ENCODE data around the gene H6PD. TPM values are rescaled to one million over a fixed set of nuclear protein-coding genes. Genes with fewer than 3 reads are reported as not detected.

H6PD gene
- total RNA-seq, 2 experiments from 2014 or later: 12.9 to 13.2 TPM

DNA sequence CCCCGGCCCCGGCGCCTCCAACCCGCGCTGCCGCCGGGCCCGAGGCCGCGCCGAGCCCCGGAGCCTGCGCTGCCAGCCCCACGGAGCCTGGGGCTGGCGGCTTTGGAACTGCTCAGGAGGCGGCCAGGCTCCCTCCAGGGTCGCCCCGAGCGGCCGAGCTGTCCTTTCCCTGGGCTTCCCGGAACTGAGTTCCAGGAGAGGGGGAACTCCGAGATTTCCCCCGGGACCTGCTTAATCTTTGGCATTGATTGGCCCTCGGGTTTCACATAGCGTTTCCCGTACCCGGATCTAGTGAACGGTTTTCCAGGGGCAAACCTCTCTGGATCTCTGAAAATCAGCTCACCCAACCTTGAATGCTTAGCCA lies 504 bp downstream of the H6PD start:
- Mint-ChIP-seq H3K36me3 (ENCODE audit: low read depth) (peaks cover 10% of the 10 kb centered on the region), H3K4me1 (peaks cover 45% of the 10 kb centered on the region), H3K27me3 (no peaks in the 10 kb centered on the region), H3K27ac (peak overlapping the region; percentile 79), H3K9me3 (no peaks in the 10 kb centered on the region), H3K4me3 (peak overlapping the region; percentile 82)
- ChIA-PET POLR2A (interaction anchor here (0.6 to 4.1 kb wide), 8 partner anchors 10 to 192 kb away, joined by 3 to 39 read pairs (median 4); partner anchors contain the start of gene GPR157), CTCF (interaction anchor here (0.7 to 3.5 kb wide), 21 partner anchors 8 to 319 kb away, joined by 3 to 21 read pairs (median 5); no protein-coding TSS in a partner anchor)
- DNase-seq: no peak

DNA sequence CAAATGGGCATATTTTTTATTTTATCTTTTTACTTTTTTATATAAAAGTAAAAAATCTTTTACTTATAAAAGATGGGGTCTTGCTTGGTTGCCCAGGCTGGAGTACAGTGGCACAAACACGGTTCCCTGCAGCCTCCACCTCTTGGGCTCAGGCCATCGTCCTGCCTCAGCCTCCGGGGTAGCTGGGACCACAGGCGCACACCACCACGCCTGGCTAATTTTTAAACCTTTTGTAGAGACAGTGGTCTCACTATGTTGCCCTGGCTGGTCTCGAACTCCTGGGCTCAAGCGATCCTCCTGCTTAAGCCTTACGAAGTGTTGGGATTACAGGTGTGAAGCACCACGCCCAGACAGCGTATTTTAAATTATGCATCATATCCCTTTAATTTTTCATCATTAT lies 986 bp downstream of the H6PD start:
- Mint-ChIP-seq H3K36me3 (ENCODE audit: low read depth) (peaks cover 10% of the 10 kb centered on the region), H3K27ac (peak overlapping the region; percentile 79), H3K27me3 (no peaks in the 10 kb centered on the region), H3K4me1 (peaks cover 50% of the 10 kb centered on the region), H3K4me3 (peak overlapping the region; percentile 82), H3K9me3 (no peaks in the 10 kb centered on the region)
- POLR2A ChIA-PET: interaction anchor here (0.6 to 4.1 kb wide), 5 partner anchors 9 to 175 kb away, joined by 3 to 39 read pairs (median 3); no protein-coding TSS in a partner anchor
- CTCF ChIA-PET: interaction anchor here (0.6 to 3.5 kb wide), 4 partner anchors 9 to 174 kb away, joined by 3 to 17 read pairs (median 4); no protein-coding TSS in a partner anchor
- no peak for DNase-seq

DNA sequence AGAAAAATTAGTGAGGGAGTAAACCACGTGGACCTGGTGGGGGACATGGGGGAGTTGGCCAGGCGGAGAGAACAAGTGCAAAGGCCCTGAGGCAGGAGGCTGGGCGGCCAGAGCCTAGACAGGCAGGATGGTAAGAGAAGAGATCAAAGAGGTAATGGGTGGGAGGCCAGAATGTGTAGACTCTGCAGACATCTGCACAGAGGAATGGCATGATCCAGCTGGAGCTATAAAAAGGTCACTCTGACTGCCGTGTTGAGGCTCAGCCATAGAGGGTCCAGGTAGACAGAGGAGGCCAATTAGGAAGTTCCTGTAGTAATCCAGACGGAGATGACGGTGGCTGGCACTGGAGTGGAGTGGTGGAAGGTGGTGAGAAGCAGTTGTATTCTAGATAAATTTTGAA lies 3.6 kb downstream of the H6PD start:
- no peak overlapping the region for H3K4me3 Mint-ChIP-seq
- H3K9me3 Mint-ChIP-seq: no peaks in the 10 kb centered on the region
- no peak overlapping the region for H3K27ac Mint-ChIP-seq
- ChIA-PET POLR2A (no interaction called here), CTCF (interaction anchor here (1.5 to 2.0 kb wide), 2 partner anchors 127 to 255 kb away, joined by 3 to 5 read pairs; no protein-coding TSS in a partner anchor)
- H3K4me1 Mint-ChIP-seq: peaks cover 52% of the 10 kb centered on the region
- peaks cover 10% of the 10 kb centered on the region for H3K36me3 Mint-ChIP-seq (ENCODE audit: low read depth)
- no peak for DNase-seq
- H3K27me3 Mint-ChIP-seq: no peaks in the 10 kb centered on the region

DNA sequence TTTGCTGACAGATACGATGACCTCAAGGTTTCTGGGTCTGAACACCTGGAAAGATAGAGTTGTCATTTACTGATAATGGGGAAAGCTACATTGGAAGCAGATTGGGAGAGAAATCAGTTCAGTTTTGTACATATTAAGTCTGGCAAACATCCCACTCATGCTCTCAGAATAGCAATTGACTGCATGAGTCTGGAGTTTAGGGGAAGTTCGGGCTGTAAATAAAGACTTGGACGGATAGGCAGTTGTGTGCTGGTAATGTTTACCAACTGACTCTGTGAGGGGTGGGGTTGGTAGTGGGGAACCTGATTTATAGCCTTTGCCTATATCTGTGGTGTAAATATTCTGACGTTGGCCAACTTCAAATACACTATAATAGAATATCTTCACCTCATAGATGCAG lies 4.0 kb downstream of the H6PD start:
- POLR2A ChIA-PET: no interaction called here
- no peak for DNase-seq
- no peak overlapping the region for H3K27ac Mint-ChIP-seq
- no peaks in the 10 kb centered on the region for H3K27me3 Mint-ChIP-seq
- no peak overlapping the region for H3K4me3 Mint-ChIP-seq
- peaks cover 55% of the 10 kb centered on the region for H3K4me1 Mint-ChIP-seq
- CTCF ChIA-PET: interaction anchor here (2.0 to 3.1 kb wide), 2 partner anchors 12 to 128 kb away, joined by 5 to 12 read pairs; no protein-coding TSS in a partner anchor
- peaks cover 10% of the 10 kb centered on the region for H3K36me3 Mint-ChIP-seq (ENCODE audit: low read depth)
- no peaks in the 10 kb centered on the region for H3K9me3 Mint-ChIP-seq

DNA sequence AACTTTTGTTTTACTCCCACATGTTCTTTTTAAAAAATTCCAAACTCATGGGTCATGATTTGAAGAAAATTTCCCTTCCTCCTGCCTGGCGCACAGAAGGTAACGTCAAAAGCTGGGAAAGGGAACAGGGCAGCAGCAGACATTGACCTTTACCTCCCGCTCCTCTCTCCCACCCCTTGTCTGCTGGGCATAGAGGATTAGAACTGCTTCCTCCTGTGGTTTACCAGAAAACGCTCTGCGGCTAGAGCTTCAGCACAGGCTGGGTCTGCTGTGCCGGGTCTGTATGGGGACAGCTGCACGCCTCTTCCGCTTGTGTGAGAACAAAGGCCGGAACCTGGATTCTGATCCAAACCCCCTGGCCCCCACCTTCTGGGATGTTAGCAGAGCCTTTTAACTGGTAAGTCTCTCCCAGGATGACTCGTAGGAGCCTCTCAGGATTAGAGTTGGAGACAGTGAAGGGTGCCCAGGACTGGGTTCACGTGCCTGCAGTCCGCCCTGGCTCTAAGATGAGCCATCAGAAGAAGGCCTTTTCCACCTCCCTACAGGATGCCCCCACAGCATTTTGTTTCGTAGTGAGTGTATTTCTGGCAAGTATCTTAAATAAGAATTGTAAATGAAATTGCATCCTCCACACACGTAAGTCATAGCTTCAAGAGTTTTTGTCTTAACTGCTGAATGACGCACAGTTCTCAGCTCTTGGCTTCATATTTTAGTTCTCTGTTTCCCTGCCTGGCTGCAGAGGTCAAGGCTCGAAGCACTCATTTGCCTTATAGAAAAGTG lies 5.2 kb downstream of the H6PD start:
- peaks cover 61% of the 10 kb centered on the region for H3K4me1 Mint-ChIP-seq
- H3K9me3 Mint-ChIP-seq: no peaks in the 10 kb centered on the region
- no peaks in the 10 kb centered on the region for H3K27me3 Mint-ChIP-seq
- peaks cover 10% of the 10 kb centered on the region for H3K36me3 Mint-ChIP-seq (ENCODE audit: low read depth)
- ChIA-PET POLR2A (interaction anchor here (0.6 to 1.5 kb wide), 4 partner anchors 8 to 368 kb away, joined by 3 to 4 read pairs (median 3); no protein-coding TSS in a partner anchor), CTCF (interaction anchor here (1.0 to 3.1 kb wide), 4 partner anchors 10 to 129 kb away, joined by 4 to 12 read pairs (median 4); no protein-coding TSS in a partner anchor)
- peak overlapping the region; percentile 43 for H3K4me3 Mint-ChIP-seq
- peak; percentile 77 for DNase-seq
- peak overlapping the region; percentile 65 for H3K27ac Mint-ChIP-seq

DNA sequence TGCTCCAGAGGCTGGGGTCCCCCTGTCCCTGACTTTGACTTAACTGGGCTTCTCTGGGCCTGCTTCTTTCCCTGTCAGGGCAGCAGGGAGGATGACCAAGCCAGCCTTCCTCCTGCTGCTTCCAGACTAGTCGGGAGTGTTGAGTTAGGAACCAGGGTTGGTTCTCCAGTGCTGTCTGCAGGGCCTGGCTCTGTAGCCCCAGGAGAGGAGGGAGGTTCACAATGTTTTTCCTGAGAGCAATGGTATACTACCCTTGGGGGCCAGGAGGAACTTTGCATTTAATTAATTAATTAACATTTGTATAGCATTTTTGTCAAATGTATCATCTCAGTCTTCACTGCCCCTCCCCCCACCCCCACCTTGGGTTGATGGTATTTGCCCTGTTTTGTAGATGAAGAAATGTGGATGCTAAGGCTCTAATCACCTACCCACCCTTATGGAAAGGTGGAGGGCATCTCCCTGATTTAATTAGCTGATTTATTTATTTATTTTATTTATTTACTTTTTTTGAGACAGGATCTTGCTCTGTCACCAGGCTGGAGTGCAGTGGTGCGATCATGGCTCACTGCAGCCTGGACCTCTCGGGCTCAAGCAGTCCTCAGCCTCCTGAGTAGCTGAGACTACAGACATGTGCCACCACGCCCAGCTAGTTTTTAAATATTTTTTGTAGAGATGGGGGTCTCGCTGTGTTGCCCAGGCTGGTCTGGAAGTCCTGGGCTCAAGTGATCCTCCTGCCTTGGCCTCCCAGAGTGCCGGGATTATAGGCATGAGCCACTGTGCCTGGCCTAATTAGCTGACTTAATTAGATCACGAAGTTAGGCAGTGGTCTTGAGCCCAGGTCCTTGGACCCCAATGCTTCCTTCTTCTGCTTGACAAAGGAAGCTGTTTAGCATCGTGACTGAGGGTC lies 6.6 kb downstream of the H6PD start:
- peaks cover 10% of the 10 kb centered on the region for H3K36me3 Mint-ChIP-seq (ENCODE audit: low read depth)
- H3K27ac Mint-ChIP-seq: no peak overlapping the region
- no peaks in the 10 kb centered on the region for H3K27me3 Mint-ChIP-seq
- H3K4me1 Mint-ChIP-seq: peaks cover 62% of the 10 kb centered on the region
- ChIA-PET POLR2A (no interaction called here), CTCF (interaction anchor here (3.1 kb wide), 1 partner anchor 9 kb away, joined by 12 read pairs; no protein-coding TSS in a partner anchor)
- no peak overlapping the region for H3K4me3 Mint-ChIP-seq
- DNase-seq: no peak
- H3K9me3 Mint-ChIP-seq: no peaks in the 10 kb centered on the region

DNA sequence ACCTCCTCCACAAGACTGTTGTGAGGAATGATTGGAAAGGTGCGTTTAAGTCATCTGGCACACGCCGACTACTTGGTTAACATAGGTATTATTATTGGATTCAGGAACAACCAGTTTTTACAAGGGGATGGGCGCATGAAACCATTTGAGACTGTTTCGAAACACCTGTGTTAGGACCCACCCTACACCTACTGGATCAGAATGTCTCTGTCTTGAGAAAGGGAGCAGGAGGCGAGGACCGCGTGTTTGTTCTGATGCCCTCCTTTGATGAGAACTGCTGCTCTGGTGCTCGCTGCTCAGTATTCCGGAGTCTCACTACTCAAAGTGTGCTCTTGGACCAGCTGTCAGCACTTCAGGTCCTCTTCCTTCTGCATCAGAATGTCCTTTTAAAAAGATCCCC lies 7.3 kb downstream of the H6PD start:
- H3K36me3 Mint-ChIP-seq (ENCODE audit: low read depth): peaks cover 10% of the 10 kb centered on the region
- DNase-seq: no peak
- ChIA-PET CTCF (interaction anchor here (3.1 kb wide), 1 partner anchor 8 kb away, joined by 12 read pairs; no protein-coding TSS in a partner anchor), POLR2A (no interaction called here)
- no peaks in the 10 kb centered on the region for H3K9me3 Mint-ChIP-seq
- peaks cover 60% of the 10 kb centered on the region for H3K4me1 Mint-ChIP-seq
- H3K27me3 Mint-ChIP-seq: no peaks in the 10 kb centered on the region
- no peak overlapping the region for H3K27ac Mint-ChIP-seq
- no peak overlapping the region for H3K4me3 Mint-ChIP-seq

DNA sequence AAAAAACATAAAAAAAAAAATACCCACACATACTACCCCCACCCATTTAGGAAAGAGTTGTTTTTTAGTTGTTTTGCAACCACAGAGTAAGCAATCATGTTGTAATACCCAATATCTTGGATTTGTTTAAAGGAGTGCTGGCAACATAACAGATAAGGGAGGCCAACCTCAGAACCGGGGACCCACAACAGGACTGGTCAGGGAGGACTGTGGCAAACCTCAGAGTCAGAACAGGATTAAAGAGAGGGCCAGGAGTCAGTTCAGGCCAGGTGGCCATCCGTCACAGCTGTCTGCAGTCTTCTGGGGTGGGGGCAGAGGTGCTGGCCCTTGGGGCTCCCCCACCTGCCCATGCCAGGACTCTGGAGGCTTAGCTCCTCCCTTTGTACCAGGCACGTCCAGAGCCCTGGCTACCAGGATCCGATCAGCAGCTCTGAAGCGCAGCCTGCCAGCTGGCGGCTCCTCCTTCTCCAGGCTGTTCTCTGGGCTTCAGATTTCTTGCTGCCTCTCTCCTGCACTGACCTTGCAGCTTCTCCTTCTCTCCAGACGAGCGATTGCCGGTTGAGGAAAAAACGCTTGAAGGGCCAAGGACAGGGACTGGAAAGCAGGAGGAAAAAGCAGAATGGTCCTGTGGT lies 7.9 kb downstream of the H6PD start:
- Mint-ChIP-seq H3K27me3 (no peaks in the 10 kb centered on the region), H3K36me3 (ENCODE audit: low read depth) (peaks cover 10% of the 10 kb centered on the region), H3K9me3 (no peaks in the 10 kb centered on the region), H3K4me3 (no peak overlapping the region), H3K4me1 (peaks cover 60% of the 10 kb centered on the region), H3K27ac (no peak overlapping the region)
- CTCF ChIA-PET: interaction anchor here (1.0 kb wide), 1 partner anchor 8 kb away, joined by 3 read pairs; the partner anchor contains the start of gene H6PD
- DNase-seq: no peak
- POLR2A ChIA-PET: interaction anchor here (0.6 kb wide), 1 partner anchor 370 kb away, joined by 3 read pairs; no protein-coding TSS in a partner anchor

DNA sequence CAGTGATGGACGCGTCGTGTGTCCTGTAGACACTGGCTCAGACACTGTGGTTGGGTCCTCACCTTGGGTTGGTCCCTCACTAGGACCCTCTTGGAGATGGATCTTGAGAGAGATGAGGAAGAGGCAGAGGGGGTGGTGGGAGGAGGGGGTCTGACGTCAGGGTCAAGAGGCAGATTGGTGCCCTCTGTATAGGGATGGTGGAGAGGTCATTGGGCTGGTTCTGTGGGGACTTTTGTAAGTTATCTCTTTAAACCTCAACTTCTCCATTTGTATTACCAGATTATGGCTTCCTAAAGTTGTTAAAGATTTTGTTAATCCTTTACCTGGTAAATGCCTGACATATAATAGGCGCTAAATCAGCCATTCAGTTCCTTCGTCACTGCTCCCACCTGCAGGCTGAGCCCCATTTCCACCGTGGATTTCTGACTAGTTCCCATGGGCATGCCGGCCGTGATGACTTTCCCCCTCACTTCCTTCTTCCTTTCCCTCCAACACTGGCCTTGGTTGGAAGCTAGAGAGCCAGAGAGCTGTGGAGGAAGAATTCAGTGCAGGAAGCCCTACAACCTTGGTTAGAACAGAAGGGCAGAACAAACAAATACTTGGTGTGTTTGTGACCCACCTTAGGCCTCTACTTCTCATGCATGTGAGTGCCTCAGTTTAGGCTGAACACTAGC lies 8.6 kb downstream of the H6PD start:
- H3K27ac Mint-ChIP-seq: no peak overlapping the region
- POLR2A ChIA-PET: interaction anchor here (1.1 to 2.6 kb wide), 2 partner anchors 9 to 17 kb away, joined by 3 to 39 read pairs; partner anchors contain the start of gene H6PD
- peaks cover 54% of the 10 kb centered on the region for H3K4me1 Mint-ChIP-seq
- CTCF ChIA-PET: interaction anchor here (1.0 to 3.2 kb wide), 6 partner anchors 9 to 101 kb away, joined by 3 to 21 read pairs (median 5); partner anchors contain the start of gene H6PD
- DNase-seq: no peak
- H3K9me3 Mint-ChIP-seq: no peaks in the 10 kb centered on the region
- no peak overlapping the region for H3K4me3 Mint-ChIP-seq
- H3K36me3 Mint-ChIP-seq (ENCODE audit: low read depth): peaks cover 4% of the 10 kb centered on the region
- H3K27me3 Mint-ChIP-seq: no peaks in the 10 kb centered on the region

DNA sequence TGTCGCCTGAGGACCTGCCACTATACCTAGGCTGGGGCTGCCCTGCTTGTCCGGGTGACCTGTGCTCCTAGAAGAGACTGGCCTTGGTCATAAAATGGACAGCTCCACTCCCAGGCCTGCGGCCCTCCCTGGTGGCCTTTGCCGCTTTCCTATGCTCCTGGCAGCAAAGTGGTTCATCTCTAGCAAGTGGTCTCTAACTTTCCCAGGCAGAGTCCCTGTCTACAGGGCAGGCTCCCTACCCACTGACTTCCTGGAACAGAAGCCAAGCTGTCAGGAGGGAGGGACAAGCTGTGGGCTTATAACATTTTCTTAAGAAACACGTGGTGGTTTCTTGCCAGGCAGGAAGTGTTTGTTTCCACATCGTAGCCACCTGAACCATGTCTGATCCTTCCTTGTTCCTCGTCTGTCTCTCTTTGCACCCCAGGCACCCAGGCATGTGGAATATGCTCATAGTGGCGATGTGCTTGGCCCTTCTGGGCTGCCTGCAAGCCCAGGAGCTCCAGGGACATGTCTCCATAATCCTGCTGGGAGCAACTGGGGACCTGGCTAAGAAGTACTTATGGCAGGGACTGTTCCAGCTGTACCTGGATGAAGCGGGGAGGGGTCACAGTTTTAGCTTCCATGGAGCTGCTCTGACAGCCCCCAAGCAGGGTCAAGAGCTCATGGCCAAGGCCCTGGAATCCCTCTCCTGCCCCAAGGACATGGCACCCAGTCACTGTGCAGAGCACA lies 10.1 kb downstream of the H6PD start:
- Mint-ChIP-seq H3K36me3 (ENCODE audit: low read depth) (no peaks in the 10 kb centered on the region), H3K27me3 (no peaks in the 10 kb centered on the region), H3K27ac (peak overlapping the region; percentile 53), H3K4me3 (no peak overlapping the region), H3K4me1 (peaks cover 41% of the 10 kb centered on the region), H3K9me3 (no peaks in the 10 kb centered on the region)
- DNase-seq: no peak
- POLR2A ChIA-PET: interaction anchor here (1.4 to 2.6 kb wide), 4 partner anchors 10 to 182 kb away, joined by 3 to 39 read pairs (median 4); partner anchors contain the start of gene H6PD
- CTCF ChIA-PET: interaction anchor here (0.6 to 3.2 kb wide), 11 partner anchors 8 to 211 kb away, joined by 3 to 21 read pairs (median 4); partner anchors contain the start of gene H6PD

DNA sequence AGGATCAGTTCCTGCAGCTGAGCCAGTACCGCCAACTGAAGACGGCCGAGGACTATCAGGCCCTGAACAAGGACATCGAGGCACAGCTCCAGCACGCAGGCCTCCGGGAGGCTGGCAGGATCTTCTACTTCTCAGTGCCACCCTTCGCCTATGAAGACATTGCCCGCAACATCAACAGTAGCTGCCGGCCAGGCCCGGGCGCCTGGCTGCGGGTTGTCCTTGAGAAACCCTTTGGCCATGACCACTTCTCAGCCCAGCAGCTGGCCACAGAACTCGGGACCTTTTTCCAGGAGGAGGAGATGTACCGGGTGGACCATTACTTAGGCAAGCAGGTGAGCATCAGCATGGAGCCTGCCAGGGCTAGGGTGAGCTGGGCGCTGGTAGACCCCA lies 10.7 kb downstream of the H6PD start:
- H3K9me3 Mint-ChIP-seq: no peaks in the 10 kb centered on the region
- no peaks in the 10 kb centered on the region for H3K27me3 Mint-ChIP-seq
- POLR2A ChIA-PET: interaction anchor here (1.4 to 2.6 kb wide), 4 partner anchors 11 to 181 kb away, joined by 3 to 39 read pairs (median 4); partner anchors contain the start of gene H6PD
- H3K27ac Mint-ChIP-seq: no peak overlapping the region
- no peak overlapping the region for H3K4me3 Mint-ChIP-seq
- H3K36me3 Mint-ChIP-seq (ENCODE audit: low read depth): no peaks in the 10 kb centered on the region
- CTCF ChIA-PET: interaction anchor here (0.9 to 3.2 kb wide), 9 partner anchors 7 to 210 kb away, joined by 3 to 21 read pairs (median 5); partner anchors contain the start of gene H6PD
- DNase-seq: no peak
- peaks cover 35% of the 10 kb centered on the region for H3K4me1 Mint-ChIP-seq
